Activated CD4-positive, alpha-beta T cell treated with anti-CD3 and anti-CD28 coated beads, Interleukin-2, amount 10 ng/mL, durations not matched to agents 24 days and 14 days (primary cell): Measurements from ENCODE around the gene NKAIN4. TPM values are rescaled to one million over a fixed set of nuclear protein-coding genes. Genes with fewer than 3 reads are reported as not detected.

Experiments used
- DNase-seq: peaks from one replicate; pipeline ENCODE4 v3.0.0; 2022
- H3K27ac Mint-ChIP-seq: one replicate; pipeline ENCODE4 v1.8.0; 2022; ENCODE audit warnings: mild to moderate bottlenecking, mixed read lengths
- H3K27me3 Mint-ChIP-seq: one replicate; pipeline ENCODE4 v1.8.0; 2022; ENCODE audit warnings: mixed read lengths
- H3K36me3 Mint-ChIP-seq: one replicate; pipeline ENCODE4 v1.8.0; 2022; ENCODE audit warnings: low read depth, mild to moderate bottlenecking, mixed read lengths
- H3K4me1 Mint-ChIP-seq: one replicate; pipeline ENCODE4 v1.8.0; 2021; ENCODE audit warnings: mixed read lengths
- H3K4me3 Mint-ChIP-seq: one replicate; pipeline ENCODE4 v1.8.0; 2022; ENCODE audit warnings: mild to moderate bottlenecking, moderate library complexity, mixed read lengths
- H3K9me3 Mint-ChIP-seq: one replicate; pipeline ENCODE4 v1.8.0; 2021; ENCODE audit warnings: mixed read lengths
- intact Hi-C: fragments of 100-400 bp; cut with micrococcal nuclease; formaldehyde crosslinking; loops from one replicate; pipeline ENCODE4 v1.15.1; 2023
- total RNA-seq: library from RNA; stranded (reverse); gene quantifications from 2 replicates; pipeline ENCODE4 v1.2.3, GENCODE V29; 2022

The NKAIN4 gene
- total RNA-seq, 1 donor from 2014 or later = not detected

GRCh38 chr20:63273635-63274380 is 19.5 kb upstream of the NKAIN4 start:
- Mint-ChIP-seq H3K4me1 (peaks cover 19% of the 10 kb centered on the region), H3K27me3 (peaks cover 8% of the 10 kb centered on the region)

GRCh38 chr20:63273059-63273579 is 18.9 kb upstream of the NKAIN4 start:
- no peaks in the 10 kb centered on the region for H3K9me3 Mint-ChIP-seq
- H3K27ac Mint-ChIP-seq = peak overlapping the region; percentile 89
- no peak for DNase-seq
- H3K27me3 Mint-ChIP-seq = peaks cover 8% of the 10 kb centered on the region
- H3K36me3 Mint-ChIP-seq = peaks cover 13% of the 10 kb centered on the region
- H3K4me1 Mint-ChIP-seq = peaks cover 19% of the 10 kb centered on the region
- peak overlapping the region; percentile 93 for H3K4me3 Mint-ChIP-seq
- intact Hi-C loops = loop anchor here (5.0 kb wide), 1 partner anchor 684 kb away; the partner anchor contains the start of gene UCKL1

More at GRCh38 chr20:63273635-63274380, 19.5 kb upstream of the NKAIN4 start:
- peak; percentile 61 for DNase-seq
- intact Hi-C loops = loop anchor here (5.0 kb wide), 1 partner anchor 683 kb away; the partner anchor contains the start of gene UCKL1
- Mint-ChIP-seq H3K9me3 (no peaks in the 10 kb centered on the region), H3K36me3 (peaks cover 15% of the 10 kb centered on the region), H3K27ac (peak overlapping the region; percentile 89), H3K4me3 (peak overlapping the region; percentile 93)

GRCh38 chr20:63272105-63273058 is 18.1 kb upstream of the NKAIN4 start, which contains the start of gene ARFGAP1:
Gene ARFGAP1, plus strand, starts transcription at chr20:63272813. Its CDS starts 2,768 bp downstream, at chr20:63275581.
- DNase-seq = peak; percentile 97
- Mint-ChIP-seq H3K27ac (peak within 1 kb of the TSS; percentile 89), H3K36me3 (peaks cover 11% of the 10 kb centered on the region), H3K4me3 (peak within 1 kb of the TSS; percentile 93), H3K27me3 (peaks cover 8% of the 10 kb centered on the region), H3K4me1 (peaks cover 19% of the 10 kb centered on the region), H3K9me3 (no peaks in the 10 kb centered on the region)
- intact Hi-C loops = loop anchor here (1.0 to 5.0 kb wide), 2 partner anchors 56 to 685 kb away; partner anchors contain the start of genes UCKL1 and YTHDF1

- Mint-ChIP-seq H3K4me3 (peak overlapping the region; percentile 52), H3K27ac (no peak overlapping the region), H3K36me3 (peaks cover 4% of the 10 kb centered on the region), H3K27me3 (peaks cover 8% of the 10 kb centered on the region), H3K9me3 (no peaks in the 10 kb centered on the region), H3K4me1 (peaks cover 19% of the 10 kb centered on the region)
- no peak for DNase-seq
- intact Hi-C loops = loop anchor here (5.0 kb wide), 1 partner anchor 687 kb away; the partner anchor contains the start of gene UCKL1
Measured at GRCh38 chr20:63270606-63271325, 16.5 kb upstream of the NKAIN4 start.

GRCh38 chr20:63269724-63270123 is 15.5 kb upstream of the NKAIN4 start:
- no peak for DNase-seq
- Mint-ChIP-seq H3K36me3 (peaks cover 1% of the 10 kb centered on the region), H3K27me3 (peaks cover 8% of the 10 kb centered on the region), H3K4me3 (no peak overlapping the region), H3K9me3 (no peaks in the 10 kb centered on the region), H3K4me1 (peaks cover 17% of the 10 kb centered on the region), H3K27ac (no peak overlapping the region)
- intact Hi-C loops = loop anchor here (5.0 kb wide), 1 partner anchor 688 kb away; the partner anchor contains the start of gene UCKL1

- DNase-seq = no peak
- no peaks in the 10 kb centered on the region for H3K9me3 Mint-ChIP-seq
- no peak overlapping the region for H3K27ac Mint-ChIP-seq
- H3K27me3 Mint-ChIP-seq = peaks cover 10% of the 10 kb centered on the region
- H3K4me1 Mint-ChIP-seq = peaks cover 14% of the 10 kb centered on the region
- no peak overlapping the region for H3K4me3 Mint-ChIP-seq
- peaks cover 1% of the 10 kb centered on the region for H3K36me3 Mint-ChIP-seq
- intact Hi-C loops = no loop called here
Measured at GRCh38 chr20:63268671-63269439, 14.6 kb upstream of the NKAIN4 start.

GRCh38 chr20:63268256-63268655 is 14.0 kb upstream of the NKAIN4 start:
- H3K27me3 Mint-ChIP-seq = peaks cover 10% of the 10 kb centered on the region
- H3K9me3 Mint-ChIP-seq = no peaks in the 10 kb centered on the region
- peaks cover 10% of the 10 kb centered on the region for H3K4me1 Mint-ChIP-seq
- no peak for DNase-seq
- H3K4me3 Mint-ChIP-seq = no peak overlapping the region
- no peaks in the 10 kb centered on the region for H3K36me3 Mint-ChIP-seq
- no peak overlapping the region for H3K27ac Mint-ChIP-seq
- intact Hi-C loops = no loop called here

- H3K27ac Mint-ChIP-seq = no peak overlapping the region
- H3K9me3 Mint-ChIP-seq = no peaks in the 10 kb centered on the region
- peaks cover 10% of the 10 kb centered on the region for H3K4me1 Mint-ChIP-seq
- H3K27me3 Mint-ChIP-seq = peaks cover 12% of the 10 kb centered on the region
- DNase-seq = no peak
- no peaks in the 10 kb centered on the region for H3K36me3 Mint-ChIP-seq
- no peak overlapping the region for H3K4me3 Mint-ChIP-seq
- intact Hi-C loops = no loop called here
Measured at GRCh38 chr20:63267691-63268090, 13.4 kb upstream of the NKAIN4 start.

- Mint-ChIP-seq H3K9me3 (no peaks in the 10 kb centered on the region), H3K4me1 (peaks cover 4% of the 10 kb centered on the region), H3K36me3 (no peaks in the 10 kb centered on the region), H3K27ac (no peak overlapping the region), H3K4me3 (no peak overlapping the region), H3K27me3 (peaks cover 13% of the 10 kb centered on the region)
- no peak for DNase-seq
- intact Hi-C loops = no loop called here
Measured at GRCh38 chr20:63265891-63266515, 11.7 kb upstream of the NKAIN4 start.

- intact Hi-C loops = no loop called here
- Mint-ChIP-seq H3K4me3 (no peak overlapping the region), H3K9me3 (no peaks in the 10 kb centered on the region), H3K36me3 (no peaks in the 10 kb centered on the region), H3K27ac (no peak overlapping the region), H3K4me1 (peaks cover 2% of the 10 kb centered on the region), H3K27me3 (peaks cover 12% of the 10 kb centered on the region)
- DNase-seq = no peak
Measured at GRCh38 chr20:63264519-63264918, 10.3 kb upstream of the NKAIN4 start.

GRCh38 chr20:63264000-63264399 is 9.7 kb upstream of the NKAIN4 start:
- H3K27ac Mint-ChIP-seq = no peak overlapping the region
- H3K4me3 Mint-ChIP-seq = no peak overlapping the region
- intact Hi-C loops = no loop called here
- no peaks in the 10 kb centered on the region for H3K9me3 Mint-ChIP-seq
- H3K4me1 Mint-ChIP-seq = peaks cover 2% of the 10 kb centered on the region
- no peaks in the 10 kb centered on the region for H3K36me3 Mint-ChIP-seq
- peaks cover 12% of the 10 kb centered on the region for H3K27me3 Mint-ChIP-seq
- no peak for DNase-seq

- intact Hi-C loops = no loop called here
- no peak for DNase-seq
- no peaks in the 10 kb centered on the region for H3K9me3 Mint-ChIP-seq
- H3K27ac Mint-ChIP-seq = no peak overlapping the region
- H3K27me3 Mint-ChIP-seq = peaks cover 12% of the 10 kb centered on the region
- no peaks in the 10 kb centered on the region for H3K36me3 Mint-ChIP-seq
- peaks cover 2% of the 10 kb centered on the region for H3K4me1 Mint-ChIP-seq
- no peak overlapping the region for H3K4me3 Mint-ChIP-seq
Measured at GRCh38 chr20:63262836-63263235, 8.6 kb upstream of the NKAIN4 start.
